HEK293 (cell line): ENCODE results near the gene GRIK2.

Experiments
- RBAK ChIP-seq: fragments of 450-650 bp; formaldehyde crosslinking; IDR thresholded peaks from 2 replicates; pipeline ENCODE4 v1.5.1; 2016; ENCODE audit warnings: missing biosample characterization, missing genetic modification characterization
- SP2 ChIP-seq: fragments of 450-650 bp; formaldehyde crosslinking; IDR thresholded peaks from 2 replicates; pipeline ENCODE4 v1.5.1; 2016; ENCODE audit warnings: missing biosample characterization, missing genetic modification characterization
- YY1 ChIP-seq: fragments of 450-650 bp; formaldehyde crosslinking; IDR thresholded peaks from 2 replicates; pipeline ENCODE4 v1.5.1; 2018; ENCODE audit warnings: missing biosample characterization, missing genetic modification characterization
- ZBTB10 ChIP-seq: fragments of 450-650 bp; formaldehyde crosslinking; IDR thresholded peaks from 2 replicates; pipeline ENCODE4 v1.5.1; 2016; ENCODE audit warnings: missing biosample characterization, missing genetic modification characterization
- ZBTB20 ChIP-seq: fragments of 450-650 bp; formaldehyde crosslinking; IDR thresholded peaks from 2 replicates; pipeline ENCODE4 v1.5.1; 2016; ENCODE audit warnings: missing biosample characterization, missing genetic modification characterization
- ZNF140 ChIP-seq: fragments of 450-650 bp; formaldehyde crosslinking; IDR thresholded peaks from 2 replicates; pipeline ENCODE4 v1.5.1; 2016; ENCODE audit warnings: missing biosample characterization, missing genetic modification characterization
- ZNF274 ChIP-seq, 2 experiments: fragments of 200-500 bp in 1 of 2; fragments of 450-650 bp in 1 of 2; sonication (Bioruptor generic) in 1 of 2; formaldehyde crosslinking in 1 of 2; IDR thresholded peaks; 2 replicates each; pipeline versions ENCODE4 v1.5.1 to v1.6.1; 2014 to 2016; ENCODE audit warnings: borderline replicate concordance in 1 of 2, inconsistent platforms in 1 of 2, low read length in 1 of 2, missing biosample characterization in 1 of 2, missing genetic modification characterization in 1 of 2
- ZNF324 ChIP-seq: fragments of 450-650 bp; formaldehyde crosslinking; IDR thresholded peaks from 2 replicates; pipeline ENCODE4 v1.5.1; 2016; ENCODE audit warnings: missing biosample characterization, missing genetic modification characterization
- ZNF449 ChIP-seq: fragments of 450-650 bp; formaldehyde crosslinking; IDR thresholded peaks from 2 replicates; pipeline ENCODE4 v1.5.1; 2017; ENCODE audit warnings: missing biosample characterization, mild to moderate bottlenecking, missing genetic modification characterization, moderate library complexity
- ZNF548 ChIP-seq: fragments of 450-650 bp; formaldehyde crosslinking; IDR thresholded peaks from 2 replicates; pipeline ENCODE4 v1.5.1; 2016; ENCODE audit warnings: missing biosample characterization, missing genetic modification characterization
- ZNF837 ChIP-seq: fragments of 450-650 bp; formaldehyde crosslinking; IDR thresholded peaks from 2 replicates; pipeline ENCODE4 v1.5.1; 2016; ENCODE audit warnings: missing biosample characterization, missing genetic modification characterization
- ZSCAN30 ChIP-seq: fragments of 450-650 bp; IDR thresholded peaks from 2 replicates; pipeline ENCODE4 v1.5.1; 2018; ENCODE audit warnings: missing biosample characterization, mild to moderate bottlenecking, missing genetic modification characterization, moderate library complexity
- ZXDB ChIP-seq: fragments of 450-650 bp; formaldehyde crosslinking; IDR thresholded peaks from 2 replicates; pipeline ENCODE4 v1.5.1; 2016; ENCODE audit warnings: missing biosample characterization, missing genetic modification characterization
- TF ChIP-seq, protein P1 (sequence below): fragments of 450-650 bp; formaldehyde crosslinking; IDR thresholded peaks from 2 replicates; pipeline ENCODE4 v1.5.1; 2016; ENCODE audit warnings: missing biosample characterization, missing genetic modification characterization

DNA sequence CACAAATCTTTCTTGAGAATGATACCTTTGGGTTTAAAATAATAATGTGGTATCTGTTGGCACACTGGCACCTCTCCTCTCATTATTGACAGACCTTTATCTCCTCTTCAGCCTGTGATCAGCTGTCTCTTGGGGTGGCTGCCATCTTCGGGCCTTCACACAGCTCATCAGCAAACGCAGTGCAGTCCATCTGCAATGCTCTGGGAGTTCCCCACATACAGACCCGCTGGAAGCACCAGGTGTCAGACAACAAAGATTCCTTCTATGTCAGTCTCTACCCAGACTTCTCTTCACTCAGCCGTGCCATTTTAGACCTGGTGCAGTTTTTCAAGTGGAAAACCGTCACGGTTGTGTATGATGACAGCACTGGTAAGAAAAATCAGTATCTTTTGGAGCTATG is 232.8 kb downstream of the GRIK2 start:
- no peak for TF ChIP-seq ZBTB20 (tag by site-specific recombination)
- TF ChIP-seq YY1: no peak
- TF ChIP-seq SP2: no peak
- TF ChIP-seq RBAK (tag by site-specific recombination): no peak
- no peak for TF ChIP-seq ZNF837 (tag by site-specific recombination)
- no peak for TF ChIP-seq ZNF548 (tag by site-specific recombination)
- TF ChIP-seq, protein P1, sequence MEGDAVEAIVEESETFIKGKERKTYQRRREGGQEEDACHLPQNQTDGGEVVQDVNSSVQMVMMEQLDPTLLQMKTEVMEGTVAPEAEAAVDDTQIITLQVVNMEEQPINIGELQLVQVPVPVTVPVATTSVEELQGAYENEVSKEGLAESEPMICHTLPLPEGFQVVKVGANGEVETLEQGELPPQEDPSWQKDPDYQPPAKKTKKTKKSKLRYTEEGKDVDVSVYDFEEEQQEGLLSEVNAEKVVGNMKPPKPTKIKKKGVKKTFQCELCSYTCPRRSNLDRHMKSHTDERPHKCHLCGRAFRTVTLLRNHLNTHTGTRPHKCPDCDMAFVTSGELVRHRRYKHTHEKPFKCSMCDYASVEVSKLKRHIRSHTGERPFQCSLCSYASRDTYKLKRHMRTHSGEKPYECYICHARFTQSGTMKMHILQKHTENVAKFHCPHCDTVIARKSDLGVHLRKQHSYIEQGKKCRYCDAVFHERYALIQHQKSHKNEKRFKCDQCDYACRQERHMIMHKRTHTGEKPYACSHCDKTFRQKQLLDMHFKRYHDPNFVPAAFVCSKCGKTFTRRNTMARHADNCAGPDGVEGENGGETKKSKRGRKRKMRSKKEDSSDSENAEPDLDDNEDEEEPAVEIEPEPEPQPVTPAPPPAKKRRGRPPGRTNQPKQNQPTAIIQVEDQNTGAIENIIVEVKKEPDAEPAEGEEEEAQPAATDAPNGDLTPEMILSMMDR (tag by site-specific recombination): no peak
- TF ChIP-seq ZNF274 (IDR thresholded peaks at IDR 0.05; ENCODE audit: low read length): no peak
- TF ChIP-seq ZNF274 (tag by site-specific recombination; IDR thresholded peaks at IDR 0.05; ENCODE audit: borderline replicate concordance): no peak
- TF ChIP-seq ZXDB (tag by site-specific recombination): no peak
- no peak for TF ChIP-seq ZNF140 (tag by site-specific recombination)
- no peak for TF ChIP-seq ZNF324 (tag by site-specific recombination)
- no peak for TF ChIP-seq ZSCAN30 (tag by site-specific recombination)
- no peak for TF ChIP-seq ZNF449 (tag by site-specific recombination)
- no peak for TF ChIP-seq ZBTB10
